Hepatocyte (in vitro differentiated cells): Measurements from ENCODE around the gene CAST. TPM values are rescaled to one million over a fixed set of nuclear protein-coding genes. Genes with fewer than 3 reads are reported as not detected.

Source experiments
- DNase-seq: peaks from one replicate; pipeline ENCODE4 v3.0.0-alpha.2; 2016; ENCODE audit warnings: low spot score
- H2AFZ ChIP-seq: fragments of 200-600 bp; sonication (generic); 2 replicates; pipeline ENCODE4 v1.6.0; 2016; ENCODE audit warnings: antibody characterized with exemption, mild to moderate bottlenecking
- H3K27ac ChIP-seq: fragments of 200-600 bp; sonication (generic); 2 replicates; pipeline ENCODE4 v1.5.1; 2016; ENCODE audit warnings: mild to moderate bottlenecking
- H3K27me3 ChIP-seq: fragments of 200-600 bp; sonication (generic); 2 replicates; pipeline ENCODE4 v1.6.1; 2016
- H3K36me3 ChIP-seq: fragments of 200-600 bp; sonication (generic); replicated peaks from 2 replicates; pipeline ENCODE4 v1.5.1; 2016; ENCODE audit warnings: low read depth; ENCODE audit not compliant: insufficient read depth
- H3K4me1 ChIP-seq: fragments of 200-600 bp; sonication (generic); 2 replicates; pipeline ENCODE4 v1.5.1; 2016; ENCODE audit warnings: mild to moderate bottlenecking, moderate library complexity; ENCODE audit not compliant: insufficient read depth
- H3K4me2 ChIP-seq: fragments of 200-600 bp; sonication (generic); 2 replicates; pipeline ENCODE4 v1.6.0; 2016
- H3K4me3 ChIP-seq: fragments of 200-600 bp; sonication (generic); 2 replicates; pipeline ENCODE4 v1.5.1; 2016; ENCODE audit warnings: mild to moderate bottlenecking
- H3K79me2 ChIP-seq: fragments of 200-600 bp; sonication (generic); 2 replicates; pipeline ENCODE4 v1.6.0; 2017; ENCODE audit warnings: mild to moderate bottlenecking
- H3K9me2 ChIP-seq: fragments of 200-600 bp; sonication (generic); replicated peaks from 2 replicates; pipeline ENCODE4 v1.6.0; 2017; ENCODE audit warnings: mild to moderate bottlenecking; ENCODE audit not compliant: insufficient read depth
- H3K9me3 ChIP-seq: fragments of 200-600 bp; sonication (generic); 2 replicates; pipeline ENCODE4 v1.5.1; 2016; ENCODE audit warnings: low read depth, mild to moderate bottlenecking
- H4K20me1 ChIP-seq: fragments of 200-600 bp; sonication (generic); 2 replicates; pipeline ENCODE4 v1.6.0; 2016; ENCODE audit warnings: mild to moderate bottlenecking; ENCODE audit not compliant: insufficient read depth, poor library complexity, severe bottlenecking
- EZH2 ChIP-seq: fragments of 200-600 bp; sonication (generic); IDR thresholded peaks from 2 replicates; pipeline ENCODE4 v1.6.1; 2016; ENCODE audit warnings: antibody characterized with exemption, mild to moderate bottlenecking, borderline replicate concordance
- EZH2phosphoT487 ChIP-seq: fragments of 200-600 bp; sonication (generic); IDR thresholded peaks from one replicate; pipeline ENCODE4 v1.6.1; 2018; ENCODE audit warnings: antibody characterized with exemption, mild to moderate bottlenecking, low read depth, moderate library complexity; ENCODE audit not compliant: unreplicated experiment, severe bottlenecking
- WGBS: methylation state at CpG from one replicate; pipeline ENCODE4 v1.1.6; 2016; ENCODE audit warnings: low lambda C conversion rate; ENCODE audit errors: missing lambda C conversion rate; 5-methylcytosine and 5-hydroxymethylcytosine counted together
- polyA plus RNA-seq: library from polyadenylated mRNA; unstranded; fragments of >200 nt; fragmentation: Nextera tagmentation; extraction: Ambion mirVana; gene quantifications from 2 replicates; pipeline ENCODE4 v1.2.1, GENCODE V29; 2016
- total RNA-seq: library from RNA; depleted of rRNA; stranded (reverse); fragments of >200 nt; gene quantifications from 2 replicates; pipeline ENCODE4 v1.2.3, GENCODE V29; 2014
- TF ChIP-seq, protein P1 (sequence below): fragments of 200-600 bp; sonication (generic); IDR thresholded peaks from 2 replicates; pipeline ENCODE4 v1.5.1; 2016; ENCODE audit warnings: antibody characterized with exemption, mild to moderate bottlenecking; ENCODE audit not compliant: poor library complexity

The CAST gene
- total and polyA plus RNA-seq, 2 experiments from 2014 or later: 140 to 177 TPM

- H3K36me3 ChIP-seq: no peaks in the 10 kb centered on the region
- WGBS: 94% methylated on average over 11 of the region's 11 CpGs
- no peak for TF ChIP-seq EZH2
- TF ChIP-seq EZH2phosphoT487: no peak
- TF ChIP-seq, protein P1, sequence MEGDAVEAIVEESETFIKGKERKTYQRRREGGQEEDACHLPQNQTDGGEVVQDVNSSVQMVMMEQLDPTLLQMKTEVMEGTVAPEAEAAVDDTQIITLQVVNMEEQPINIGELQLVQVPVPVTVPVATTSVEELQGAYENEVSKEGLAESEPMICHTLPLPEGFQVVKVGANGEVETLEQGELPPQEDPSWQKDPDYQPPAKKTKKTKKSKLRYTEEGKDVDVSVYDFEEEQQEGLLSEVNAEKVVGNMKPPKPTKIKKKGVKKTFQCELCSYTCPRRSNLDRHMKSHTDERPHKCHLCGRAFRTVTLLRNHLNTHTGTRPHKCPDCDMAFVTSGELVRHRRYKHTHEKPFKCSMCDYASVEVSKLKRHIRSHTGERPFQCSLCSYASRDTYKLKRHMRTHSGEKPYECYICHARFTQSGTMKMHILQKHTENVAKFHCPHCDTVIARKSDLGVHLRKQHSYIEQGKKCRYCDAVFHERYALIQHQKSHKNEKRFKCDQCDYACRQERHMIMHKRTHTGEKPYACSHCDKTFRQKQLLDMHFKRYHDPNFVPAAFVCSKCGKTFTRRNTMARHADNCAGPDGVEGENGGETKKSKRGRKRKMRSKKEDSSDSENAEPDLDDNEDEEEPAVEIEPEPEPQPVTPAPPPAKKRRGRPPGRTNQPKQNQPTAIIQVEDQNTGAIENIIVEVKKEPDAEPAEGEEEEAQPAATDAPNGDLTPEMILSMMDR: no peak
- peaks cover 27% of the 10 kb centered on the region for H3K79me2 ChIP-seq
- no peak for DNase-seq
- no peak overlapping the region for H3K4me2 ChIP-seq
- no peaks in the 10 kb centered on the region for H4K20me1 ChIP-seq
- H3K27ac ChIP-seq: no peak overlapping the region
- H3K4me3 ChIP-seq: no peak overlapping the region
- H2AFZ ChIP-seq: no peak overlapping the region
- H3K9me2 ChIP-seq: no peaks in the 10 kb centered on the region
- H3K27me3 ChIP-seq: no peaks in the 10 kb centered on the region
- H3K4me1 ChIP-seq: peaks cover 4% of the 10 kb centered on the region
- no peaks in the 10 kb centered on the region for H3K9me3 ChIP-seq
These were observed 18.7 kb downstream of the CAST start for GRCh38 chr5:96680759-96681470.

GRCh38 chr5:96683392-96683791 lies 21.2 kb downstream of the CAST start:
- Histone ChIP-seq H3K4me1 (no peaks in the 10 kb centered on the region), H3K9me3 (no peaks in the 10 kb centered on the region), H3K36me3 (no peaks in the 10 kb centered on the region), H3K27me3 (no peaks in the 10 kb centered on the region), H3K79me2 (peaks cover 14% of the 10 kb centered on the region), H3K9me2 (no peaks in the 10 kb centered on the region), H3K4me2 (no peak overlapping the region), H3K4me3 (no peak overlapping the region), H3K27ac (no peak overlapping the region), H2AFZ (no peak overlapping the region), H4K20me1 (peaks cover 1% of the 10 kb centered on the region)
- no peak for DNase-seq
- 94% methylated on average over 1 of the region's 1 CpG for WGBS
- no peak for TF ChIP-seq EZH2
- no peak for TF ChIP-seq EZH2phosphoT487
- TF ChIP-seq, protein P1: no peak

DNA sequence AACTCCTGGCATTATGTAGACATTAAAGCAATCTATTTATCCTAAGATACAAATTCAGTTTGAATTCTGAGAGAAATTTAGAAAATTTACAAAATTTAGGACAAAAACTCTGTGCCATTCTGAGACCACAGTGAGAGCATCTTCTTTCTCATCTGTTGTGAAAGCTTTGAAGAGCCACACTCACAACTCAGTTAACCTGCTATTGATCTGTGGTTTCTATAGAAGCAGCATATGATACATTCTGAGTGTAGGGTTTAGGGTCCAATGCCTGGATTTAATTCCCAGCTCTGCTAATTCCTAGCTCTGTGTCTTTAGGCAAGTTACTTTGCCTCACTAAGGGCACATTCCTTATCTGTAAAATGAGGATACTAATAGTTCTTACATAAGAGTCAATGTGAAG lies 21.6 kb downstream of the CAST start:
- no peak for TF ChIP-seq EZH2phosphoT487
- TF ChIP-seq, protein P1: no peak
- TF ChIP-seq EZH2: no peak
- no peak for DNase-seq
- no peak overlapping the region for H3K27ac ChIP-seq
- no peaks in the 10 kb centered on the region for H3K27me3 ChIP-seq
- H3K9me2 ChIP-seq: no peaks in the 10 kb centered on the region
- no peak overlapping the region for H3K4me2 ChIP-seq
- no peaks in the 10 kb centered on the region for H3K36me3 ChIP-seq
- peaks cover 18% of the 10 kb centered on the region for H3K79me2 ChIP-seq
- no peaks in the 10 kb centered on the region for H3K4me1 ChIP-seq
- peaks cover 3% of the 10 kb centered on the region for H4K20me1 ChIP-seq
- no peak overlapping the region for H3K4me3 ChIP-seq
- H3K9me3 ChIP-seq: no peaks in the 10 kb centered on the region
- no peak overlapping the region for H2AFZ ChIP-seq

- H3K79me2 ChIP-seq: peaks cover 21% of the 10 kb centered on the region
- no peak overlapping the region for H3K4me2 ChIP-seq
- DNase-seq: no peak
- no peaks in the 10 kb centered on the region for H3K4me1 ChIP-seq
- no peak overlapping the region for H2AFZ ChIP-seq
- H3K9me2 ChIP-seq: no peaks in the 10 kb centered on the region
- H3K27ac ChIP-seq: no peak overlapping the region
- TF ChIP-seq EZH2phosphoT487: no peak
- no peak for TF ChIP-seq EZH2
- TF ChIP-seq, protein P1: no peak
- no peaks in the 10 kb centered on the region for H3K27me3 ChIP-seq
- peaks cover 3% of the 10 kb centered on the region for H4K20me1 ChIP-seq
- H3K4me3 ChIP-seq: no peak overlapping the region
- H3K36me3 ChIP-seq: no peaks in the 10 kb centered on the region
- H3K9me3 ChIP-seq: no peaks in the 10 kb centered on the region
- WGBS: 91% methylated on average over 5 of the region's 5 CpGs
These were observed 24.9 kb downstream of the CAST start for GRCh38 chr5:96687080-96687479.
